HG03108 (cell line): Measurements from ENCODE around the gene ATP2B1.
"Not testable (repeated sequence)": the region's sequence is repeated elsewhere in the genome, so short reads cannot be mapped to it uniquely, and the experiment has no call there.

Experiments
- ATAC-seq: cut with Tn5 transposase; IDR thresholded peaks from one replicate; pipeline ENCODE4 v1.9.1; 2021; ENCODE audit warnings: moderate library complexity; ENCODE audit not compliant: unreplicated experiment

ATP2B1 gene

DNA sequence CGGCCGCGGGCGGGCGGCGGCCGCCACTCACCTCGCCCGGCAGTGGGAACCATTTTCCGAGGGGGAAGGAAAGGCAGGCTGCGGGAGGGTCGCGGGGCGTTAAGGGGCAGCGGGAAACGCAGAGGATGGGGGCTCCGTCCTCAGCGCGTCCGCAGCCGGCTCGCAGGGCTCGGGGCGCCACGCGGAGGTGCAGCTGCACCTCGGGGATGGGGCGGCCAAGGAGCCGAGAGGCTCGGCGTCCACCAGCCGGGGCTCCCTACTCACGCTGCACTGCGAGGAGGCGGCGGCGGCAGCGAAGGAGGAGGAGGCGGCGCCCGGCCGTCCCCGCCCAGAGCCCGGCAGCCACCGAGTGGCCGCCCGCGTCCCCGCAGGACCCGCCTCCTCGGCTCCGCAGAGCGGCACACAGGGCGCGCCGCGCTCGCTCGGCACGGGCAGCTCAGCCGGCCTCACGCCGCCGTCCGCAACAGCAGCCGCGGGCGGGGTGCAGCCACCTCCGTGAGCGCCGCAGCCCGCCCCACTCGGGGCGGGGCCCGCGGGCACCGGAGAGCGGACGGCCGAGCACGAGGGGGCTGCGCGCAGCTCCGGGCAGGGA is at the start of gene ATP2B1:
Gene ATP2B1, minus strand, starts transcription at position 274 of the 592 bp plus-strand sequence. CDS start 52,952 bp downstream, outside the sequence.
- ATAC-seq = peak; percentile 55

DNA sequence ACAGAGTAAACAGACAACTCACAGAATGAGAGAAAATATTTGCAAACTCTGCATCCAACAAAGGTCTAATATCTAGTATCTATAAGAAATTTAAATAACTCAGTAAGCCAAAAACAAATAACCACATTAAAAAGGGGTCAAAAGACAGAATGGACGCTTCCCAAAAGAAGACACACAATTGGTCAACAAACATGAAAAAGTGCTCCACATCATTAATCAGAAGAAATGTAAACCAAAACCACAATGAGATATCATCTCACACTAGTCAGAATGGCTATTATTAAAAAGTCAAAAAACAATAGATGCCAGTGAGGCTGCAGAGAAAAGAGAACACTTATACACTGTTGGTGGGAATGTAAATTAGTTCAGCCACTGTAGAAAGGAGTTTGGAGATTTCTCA is 49.3 kb upstream of the ATP2B1 start:
- not testable (repeated sequence) for ATAC-seq

DNA sequence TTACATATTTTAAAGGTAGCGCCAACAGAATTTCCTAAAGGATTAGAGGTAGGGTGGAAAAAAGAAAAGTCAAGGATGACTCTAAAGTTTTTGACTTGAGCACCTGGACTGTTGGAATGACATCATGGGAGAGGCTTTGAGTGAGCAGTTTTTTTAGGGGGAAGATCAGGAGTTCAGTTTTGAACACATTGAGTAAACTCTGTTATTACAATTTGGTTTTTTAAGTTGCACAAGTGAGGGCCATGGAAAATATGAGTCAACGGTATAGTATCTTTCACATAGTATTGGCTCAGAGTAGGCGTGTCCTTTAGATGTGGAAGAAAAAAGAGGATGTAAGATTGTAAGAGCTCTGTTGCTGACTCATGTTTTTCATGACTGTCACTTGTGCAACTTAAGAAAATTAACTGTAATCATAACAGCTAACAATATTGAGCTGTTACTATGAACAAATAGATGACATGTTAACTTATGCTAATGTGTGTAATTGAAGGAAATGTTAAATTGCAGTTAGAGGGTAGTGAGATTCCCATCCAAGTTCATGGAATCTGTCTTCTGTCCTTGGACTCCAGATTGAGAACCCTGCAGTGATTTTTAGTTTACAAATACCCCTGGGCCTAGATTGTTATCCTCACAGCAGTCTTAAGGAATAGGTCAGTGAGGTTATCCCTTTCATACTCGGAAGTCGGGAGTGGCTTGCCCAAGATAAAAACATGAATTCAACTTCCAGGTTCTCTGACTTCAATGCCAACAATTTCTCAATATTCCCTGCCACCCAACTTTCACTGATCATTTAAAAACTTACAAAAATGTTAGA is 48.2 kb upstream of the ATP2B1 start:
- peak; percentile 91 for ATAC-seq

DNA sequence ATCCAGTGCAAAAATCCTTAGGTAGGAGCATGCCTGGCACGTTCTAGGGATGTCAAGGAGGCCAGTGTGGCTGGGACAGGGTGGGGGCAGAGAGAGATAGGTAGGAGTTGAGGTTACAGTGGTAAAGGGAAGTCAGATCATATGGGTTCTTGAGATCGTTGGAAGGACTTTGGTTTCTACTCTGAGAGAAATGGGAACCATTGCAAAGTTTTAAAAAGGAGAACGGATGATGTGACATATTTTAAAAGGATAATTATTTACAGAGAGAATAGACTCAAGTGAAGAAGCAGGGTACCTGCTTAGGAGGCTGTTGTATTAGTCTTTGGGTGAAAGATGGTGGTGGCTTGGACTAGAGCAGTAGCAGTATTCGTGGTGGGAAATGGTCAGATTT is 47.6 kb upstream of the ATP2B1 start:
- ATAC-seq = peak; percentile 1

DNA sequence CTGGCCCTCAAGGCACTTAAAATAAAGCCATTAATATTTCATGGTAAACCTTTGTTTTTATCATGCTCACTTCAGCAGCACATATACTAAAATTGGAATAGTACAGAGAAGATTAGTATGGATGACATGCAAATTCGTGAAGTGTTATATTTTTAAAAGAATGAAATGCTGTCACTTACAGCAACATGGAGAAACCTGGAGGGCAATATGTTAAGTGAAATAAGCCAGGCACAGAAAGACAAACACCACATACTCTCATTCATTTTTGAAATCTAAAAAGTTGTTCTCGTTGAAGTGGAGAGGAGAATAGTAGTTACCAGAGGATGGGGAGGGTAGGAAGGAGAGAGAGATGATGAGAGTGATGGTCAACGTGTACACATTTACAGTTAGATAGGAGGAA is 45.4 kb upstream of the ATP2B1 start:
- ATAC-seq = no peak

DNA sequence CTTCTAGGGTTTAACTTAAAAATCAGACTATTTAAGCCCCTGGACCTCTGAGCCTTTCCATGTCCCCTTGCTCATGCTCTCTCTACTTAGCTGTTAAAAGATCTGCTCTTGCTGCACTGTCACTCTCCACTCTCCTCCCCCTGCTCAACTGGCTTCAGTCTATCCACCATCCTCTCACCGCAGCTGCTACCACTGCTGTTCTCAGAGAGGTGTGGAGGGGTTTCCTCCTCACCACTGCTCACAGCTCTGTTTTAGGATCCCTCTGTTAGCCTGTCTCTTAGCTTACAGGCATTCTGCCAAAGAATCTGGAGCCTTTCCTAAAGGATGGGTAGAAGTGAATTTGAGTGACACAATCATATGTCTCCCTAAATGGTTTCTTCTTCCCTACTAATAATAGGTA is 43.7 kb upstream of the ATP2B1 start:
- no peak for ATAC-seq

DNA sequence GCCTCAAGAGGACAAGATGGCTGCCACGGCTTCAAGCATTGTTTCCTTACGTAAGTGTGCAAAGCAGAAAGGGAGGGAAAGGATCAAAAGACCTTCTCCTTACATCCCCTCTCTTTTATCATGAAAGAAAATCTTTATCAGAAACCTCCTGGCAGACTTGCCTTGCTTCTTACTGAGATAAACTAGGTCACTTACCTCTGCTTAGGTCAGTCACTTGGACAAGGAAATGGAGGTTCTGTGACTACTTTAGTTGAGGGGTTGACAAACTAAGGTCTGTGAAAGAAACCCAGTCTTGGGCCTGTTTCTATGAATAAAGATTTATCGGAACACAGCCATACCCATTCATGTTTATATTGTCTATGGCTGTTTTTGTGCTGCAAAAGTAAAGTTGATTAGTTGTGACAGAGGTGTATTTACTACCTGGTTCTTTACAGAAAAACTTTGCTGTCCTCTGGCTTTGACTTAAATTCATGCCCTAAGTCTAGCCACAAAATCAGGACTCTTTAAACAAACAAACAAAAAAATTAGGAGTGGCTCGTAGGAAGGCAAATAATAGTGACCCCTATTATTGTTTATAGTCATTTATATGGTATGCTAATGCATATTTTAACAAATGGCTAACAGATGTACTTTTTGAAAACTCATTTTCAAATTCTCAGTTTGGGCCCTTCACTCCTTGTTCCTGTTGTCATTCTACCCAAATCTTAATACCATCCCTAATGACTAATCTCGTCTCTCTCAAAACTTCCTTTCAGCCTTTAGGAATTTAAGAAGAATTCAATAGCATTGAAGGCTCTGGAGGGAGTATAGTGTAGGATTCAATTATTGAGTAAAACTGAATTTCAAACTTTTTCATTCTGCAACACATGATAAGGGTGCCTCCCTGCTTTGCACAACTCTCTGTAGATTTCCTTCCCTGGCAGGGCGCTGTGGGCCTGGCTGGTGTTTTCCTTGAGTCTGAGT is 42.0 kb upstream of the ATP2B1 start:
- no peak for ATAC-seq

DNA sequence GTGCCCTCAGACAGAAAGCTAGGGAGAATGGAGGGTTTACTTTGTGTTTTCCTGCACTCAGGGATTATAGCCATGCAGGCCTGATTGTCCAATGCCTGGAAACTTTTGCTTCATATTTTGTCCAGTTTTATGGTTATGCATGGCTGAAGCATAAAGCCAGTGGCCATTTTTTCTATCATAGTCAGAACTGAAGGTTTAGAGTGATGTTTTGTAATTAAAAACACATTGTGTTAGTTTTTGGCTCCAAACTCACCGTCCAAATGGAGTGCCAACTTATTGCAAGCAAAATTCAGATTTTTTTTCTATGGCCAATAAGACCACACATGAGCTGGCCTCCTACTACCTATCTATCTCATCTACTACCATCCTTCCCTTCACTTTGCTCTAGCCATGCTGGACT is 40.2 kb upstream of the ATP2B1 start:
- ATAC-seq = no peak

DNA sequence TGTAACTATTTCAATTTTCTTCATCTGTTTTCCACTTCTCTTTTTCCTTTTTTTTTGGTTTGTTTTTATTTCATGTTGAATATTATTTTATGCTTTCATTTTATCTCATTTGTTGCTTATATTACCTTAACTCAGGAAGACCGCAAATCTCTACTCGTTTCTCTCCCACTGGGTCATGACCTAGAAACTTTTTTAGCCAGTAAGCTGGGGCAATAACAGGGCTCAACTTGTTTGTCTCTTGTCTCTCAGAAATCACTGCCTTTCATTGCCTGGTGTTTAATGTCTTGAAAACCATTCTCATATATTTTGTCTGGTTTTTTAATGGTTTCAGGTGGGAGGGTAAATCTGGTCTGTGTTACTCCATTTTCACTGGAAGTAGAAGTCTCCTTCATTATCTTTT is 36.6 kb upstream of the ATP2B1 start:
- no peak for ATAC-seq

DNA sequence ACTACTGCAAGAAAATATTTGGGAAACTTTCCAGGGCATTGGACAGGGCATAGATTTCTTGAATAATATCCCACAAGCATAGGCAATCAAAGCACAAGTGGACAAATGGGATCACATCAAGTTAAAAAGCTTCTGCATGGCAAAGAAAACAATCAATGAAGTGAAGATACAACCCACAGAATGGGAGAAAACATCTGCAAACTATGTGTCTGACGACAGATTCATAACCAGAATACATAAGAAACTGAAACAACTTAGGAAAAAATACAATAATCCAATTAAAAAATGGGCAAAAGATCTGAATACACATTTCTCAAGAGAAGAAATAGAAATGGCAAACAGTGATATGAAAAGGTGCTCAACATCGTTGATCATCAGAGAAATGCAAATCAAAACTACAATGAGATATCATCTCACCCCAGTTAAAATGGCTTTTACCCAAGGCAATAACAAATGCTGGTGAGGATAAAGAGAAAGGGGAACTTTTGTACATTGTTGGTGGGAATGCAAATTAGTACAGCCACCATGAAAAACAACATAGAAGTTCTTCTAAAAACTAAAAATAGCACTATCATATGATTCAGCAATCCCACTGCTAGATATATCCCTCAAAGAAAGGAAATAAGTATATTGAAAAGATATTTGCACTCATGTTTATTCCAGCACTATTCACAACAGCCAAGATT is 33.8 kb upstream of the ATP2B1 start:
- ATAC-seq = no peak

DNA sequence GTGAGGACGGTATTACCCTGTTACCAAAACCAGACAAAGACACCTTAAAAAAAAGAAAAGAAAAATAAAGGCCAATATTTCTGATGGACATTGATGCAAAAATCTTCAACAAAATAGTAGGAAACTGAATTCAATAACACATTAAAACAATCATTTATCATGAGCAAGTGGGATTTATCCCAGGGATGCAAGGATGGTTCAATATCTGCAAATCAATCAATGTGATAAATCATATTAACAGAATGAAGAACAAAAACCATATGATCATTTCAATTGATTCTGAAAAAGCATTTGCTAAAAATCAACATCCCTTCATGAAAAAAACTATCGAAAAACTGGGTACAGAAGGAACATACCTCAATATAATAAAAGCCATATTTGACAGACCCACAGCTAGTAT is 32.3 kb upstream of the ATP2B1 start:
- ATAC-seq = no peak

DNA sequence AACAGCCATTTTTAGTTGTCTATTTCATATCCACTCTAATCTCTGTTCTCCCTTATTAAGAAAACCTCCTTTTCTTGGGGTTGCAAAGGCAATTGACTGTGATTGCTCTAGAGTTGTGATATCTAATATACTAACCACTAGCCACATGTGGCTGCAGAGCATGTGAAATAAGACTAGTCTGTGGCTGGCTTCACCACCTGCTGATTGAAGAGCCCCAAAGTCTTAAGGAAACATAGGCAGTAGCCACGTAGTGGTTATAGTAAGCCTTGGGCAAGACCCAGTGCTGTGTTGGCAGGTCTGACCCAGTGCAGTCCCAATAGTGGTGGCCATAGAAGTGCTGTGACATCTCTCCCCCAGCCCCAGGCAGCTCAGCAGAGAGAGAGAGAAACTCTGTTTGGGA is 28.4 kb upstream of the ATP2B1 start:
- no peak for ATAC-seq

DNA sequence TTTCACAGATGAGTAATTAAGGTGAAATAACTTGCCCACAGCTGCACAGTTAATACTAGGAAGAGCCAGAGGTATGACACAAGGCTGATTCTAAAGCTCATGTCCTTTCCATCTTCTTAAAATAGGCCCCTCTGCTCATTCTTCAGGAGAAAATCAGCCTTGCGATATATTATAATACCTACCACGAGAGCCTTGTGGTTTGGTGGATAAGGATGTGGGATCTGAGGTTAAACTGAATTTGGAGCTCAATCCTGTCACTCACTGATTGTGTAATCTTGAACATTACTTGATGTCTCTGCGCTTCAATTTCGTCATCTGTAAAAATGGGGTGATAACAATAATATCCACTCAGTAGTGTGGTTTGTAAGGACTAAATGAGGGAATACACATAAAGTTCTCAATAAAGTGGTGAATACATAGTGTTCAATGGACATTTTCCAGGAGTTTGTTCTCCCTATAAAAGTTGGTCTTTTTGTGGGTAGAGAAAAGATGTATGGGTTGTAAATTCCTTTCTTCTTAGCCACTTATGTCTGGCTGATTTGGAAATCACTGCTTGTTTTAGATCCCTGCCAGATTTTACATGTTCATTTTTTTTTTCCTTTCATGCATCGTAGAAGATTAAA is 25.1 kb upstream of the ATP2B1 start:
- ATAC-seq = no peak

DNA sequence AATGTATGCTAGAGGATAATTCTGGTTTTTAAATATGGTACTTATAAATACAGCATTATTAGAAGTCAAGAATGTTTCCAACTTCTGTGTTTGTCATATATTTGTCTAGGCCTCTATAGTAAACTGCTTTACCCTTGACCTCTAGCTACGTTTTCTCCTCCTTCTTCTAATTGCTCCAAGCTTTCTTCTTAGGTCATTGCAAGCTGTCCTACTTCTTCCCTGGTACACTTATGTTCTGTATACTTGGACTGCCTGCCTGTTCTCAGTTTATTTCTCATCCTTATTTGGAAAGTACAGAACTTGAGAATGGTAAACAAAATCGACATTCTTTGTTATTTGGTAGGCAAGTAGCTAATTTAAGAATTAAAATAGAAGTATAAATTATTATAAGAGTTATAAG is 23.9 kb upstream of the ATP2B1 start:
- ATAC-seq = no peak

DNA sequence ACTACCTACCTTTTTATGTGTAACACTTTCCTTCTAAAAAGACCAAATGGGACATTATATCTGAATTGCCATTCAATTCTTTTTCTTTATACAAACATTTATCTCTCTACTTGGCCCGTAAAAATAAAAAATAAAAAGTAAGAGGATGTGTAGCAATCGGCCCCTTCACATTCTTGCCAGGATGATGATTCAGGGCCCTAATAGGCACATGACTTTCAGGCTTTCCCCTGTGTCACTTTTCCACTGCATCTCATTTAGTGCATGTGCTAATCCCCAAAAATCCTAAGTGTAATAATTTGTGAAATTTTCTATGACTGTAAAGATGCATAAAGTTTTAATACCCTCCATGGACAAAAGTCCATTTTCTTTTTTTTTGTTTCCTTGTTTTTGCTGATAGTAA is 23.0 kb upstream of the ATP2B1 start:
- no peak for ATAC-seq

DNA sequence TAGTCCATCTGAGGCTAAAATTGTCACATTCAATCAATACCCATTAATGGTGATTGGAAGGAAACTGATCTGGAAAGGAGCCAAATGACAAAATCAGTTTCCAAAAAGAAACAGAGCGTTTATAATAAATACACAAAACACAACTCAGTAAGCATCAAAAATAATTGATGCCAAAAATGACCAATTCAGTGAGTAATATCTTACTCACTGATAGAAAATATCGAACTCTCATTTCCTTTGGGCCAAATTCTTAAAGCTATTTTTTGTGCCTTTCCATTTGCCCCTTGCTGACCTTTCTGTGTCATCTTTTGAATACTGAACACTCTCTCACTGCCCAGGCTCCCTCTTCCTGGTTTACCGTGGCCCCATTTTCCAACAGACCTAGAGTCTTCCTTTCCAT is 22.5 kb upstream of the ATP2B1 start:
- ATAC-seq = no peak

DNA sequence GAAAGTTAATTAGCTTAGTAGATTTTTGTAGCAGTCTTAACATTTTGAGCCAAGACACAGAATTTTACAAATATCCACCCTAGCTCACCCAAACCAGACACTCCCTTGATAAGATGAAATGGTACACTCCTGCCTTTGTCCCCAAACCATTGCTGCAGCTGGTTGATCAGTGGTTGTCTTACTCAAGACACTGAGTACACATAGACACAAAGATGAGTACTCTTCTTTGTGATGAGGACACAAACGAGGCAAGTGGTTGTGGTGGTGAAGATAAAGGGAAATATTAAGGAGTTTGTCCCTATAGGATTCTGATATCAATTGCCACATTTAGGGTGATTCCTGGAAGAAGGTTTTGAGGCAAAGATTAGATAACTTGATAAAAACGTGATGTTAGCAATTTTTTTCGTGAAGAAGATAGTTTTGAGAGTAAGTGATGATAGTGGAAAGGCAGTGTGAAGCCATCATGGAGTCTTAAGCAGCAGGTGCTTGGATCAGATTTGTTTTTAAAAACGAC is 21.4 kb upstream of the ATP2B1 start:
- ATAC-seq = no peak

DNA sequence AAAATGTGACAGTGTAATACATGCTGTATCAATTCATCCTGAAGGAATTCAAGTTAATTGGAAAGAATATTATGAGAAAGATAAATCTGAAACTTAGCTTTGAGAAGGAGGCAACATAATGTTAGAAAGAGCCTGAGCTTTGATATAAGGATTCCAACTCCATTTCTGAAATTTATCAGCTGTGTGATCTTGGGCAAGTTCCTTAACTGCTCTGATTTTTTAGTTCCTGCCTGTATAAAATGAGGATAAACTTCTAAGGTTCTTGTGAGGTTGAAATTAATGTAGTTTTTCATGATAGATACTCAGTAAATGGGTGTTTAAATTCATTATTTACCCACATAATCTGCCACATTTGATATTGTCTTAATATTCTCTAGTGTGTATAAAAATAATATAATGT is 14.6 kb upstream of the ATP2B1 start:
- no peak for ATAC-seq

DNA sequence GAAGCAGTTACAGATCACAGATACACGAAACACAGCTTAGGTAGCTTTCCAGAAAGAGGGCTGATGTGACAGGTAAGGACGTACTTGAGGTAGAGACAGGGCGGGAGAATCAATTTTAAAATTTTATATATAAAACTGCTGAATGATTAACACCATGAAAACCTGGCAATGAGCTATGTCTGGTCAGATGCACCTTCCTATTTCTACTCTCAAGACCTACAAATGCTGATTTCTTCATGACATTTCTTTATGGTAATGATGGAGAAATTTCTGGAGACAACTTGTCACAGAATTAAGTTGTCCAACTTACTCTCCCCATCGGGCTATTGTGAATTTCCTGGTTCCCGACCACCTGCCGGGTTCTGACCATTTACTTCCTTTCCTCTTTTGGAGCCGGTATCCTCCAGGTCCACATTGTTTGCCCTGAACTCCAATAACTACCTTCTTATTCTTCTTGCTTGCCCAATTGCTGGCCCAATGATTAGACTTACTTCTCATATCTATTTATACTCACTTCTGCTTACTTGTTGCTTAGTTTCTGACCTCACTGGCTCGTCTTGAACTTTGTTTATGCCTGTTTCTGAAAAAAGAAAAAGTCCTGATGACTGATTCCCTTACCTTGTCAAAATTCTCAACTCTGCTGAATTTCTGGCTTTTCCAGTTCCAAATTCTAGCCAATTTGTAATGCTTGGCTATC is 12.8 kb upstream of the ATP2B1 start:
- peak; percentile 93 for ATAC-seq
